Measurements from ENCODE around the gene COMT.

Gene COMT

GRCh38 chr22:19955241-19956128 lies 13.9 kb downstream of the COMT start:
- TF ChIP-seq GATA2 (IDR thresholded peaks at IDR 0.05; ENCODE audit: low read depth, low read length) (no peak), GATA3 (IDR thresholded peaks at IDR 0.05; ENCODE audit: low read depth, low read length) (no peak)

DNA sequence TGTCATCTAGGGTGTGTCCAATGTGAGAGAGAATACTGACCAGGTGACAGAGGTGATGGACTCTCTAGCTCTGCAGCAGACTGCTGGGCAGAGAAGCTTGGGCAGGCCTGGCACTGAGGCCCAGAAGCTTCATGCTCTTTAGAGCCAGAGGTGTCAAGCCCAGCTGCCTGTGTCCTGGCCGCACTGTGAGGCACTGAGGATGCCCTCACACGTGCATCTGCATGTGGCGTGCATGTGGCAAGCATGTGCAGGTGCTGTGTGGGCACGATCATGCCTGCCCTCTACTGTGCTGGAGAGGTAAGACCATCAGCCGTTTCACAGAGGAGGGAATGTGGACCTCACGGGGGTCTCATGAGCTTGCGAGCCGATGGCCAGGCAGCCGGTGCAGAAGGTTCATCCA lies 15.9 kb downstream of the COMT start:
- TF ChIP-seq GATA2 (IDR thresholded peaks at IDR 0.05; ENCODE audit: low read depth, low read length) (no peak), GATA3 (IDR thresholded peaks at IDR 0.05; ENCODE audit: low read depth, low read length) (no peak)

GRCh38 chr22:19958083-19959042 lies 16.8 kb downstream of the COMT start:
- TF ChIP-seq GATA2 (IDR thresholded peaks at IDR 0.05; ENCODE audit: low read depth, low read length) (no peak), GATA3 (IDR thresholded peaks at IDR 0.05; ENCODE audit: low read depth, low read length) (no peak)

- TF ChIP-seq GATA3 (IDR thresholded peaks at IDR 0.05; ENCODE audit: low read depth, low read length) (no peak), GATA2 (IDR thresholded peaks at IDR 0.05; ENCODE audit: low read depth, low read length) (no peak)
Observed at GRCh38 chr22:19959043-19959586, 17.5 kb downstream of the COMT start.

DNA sequence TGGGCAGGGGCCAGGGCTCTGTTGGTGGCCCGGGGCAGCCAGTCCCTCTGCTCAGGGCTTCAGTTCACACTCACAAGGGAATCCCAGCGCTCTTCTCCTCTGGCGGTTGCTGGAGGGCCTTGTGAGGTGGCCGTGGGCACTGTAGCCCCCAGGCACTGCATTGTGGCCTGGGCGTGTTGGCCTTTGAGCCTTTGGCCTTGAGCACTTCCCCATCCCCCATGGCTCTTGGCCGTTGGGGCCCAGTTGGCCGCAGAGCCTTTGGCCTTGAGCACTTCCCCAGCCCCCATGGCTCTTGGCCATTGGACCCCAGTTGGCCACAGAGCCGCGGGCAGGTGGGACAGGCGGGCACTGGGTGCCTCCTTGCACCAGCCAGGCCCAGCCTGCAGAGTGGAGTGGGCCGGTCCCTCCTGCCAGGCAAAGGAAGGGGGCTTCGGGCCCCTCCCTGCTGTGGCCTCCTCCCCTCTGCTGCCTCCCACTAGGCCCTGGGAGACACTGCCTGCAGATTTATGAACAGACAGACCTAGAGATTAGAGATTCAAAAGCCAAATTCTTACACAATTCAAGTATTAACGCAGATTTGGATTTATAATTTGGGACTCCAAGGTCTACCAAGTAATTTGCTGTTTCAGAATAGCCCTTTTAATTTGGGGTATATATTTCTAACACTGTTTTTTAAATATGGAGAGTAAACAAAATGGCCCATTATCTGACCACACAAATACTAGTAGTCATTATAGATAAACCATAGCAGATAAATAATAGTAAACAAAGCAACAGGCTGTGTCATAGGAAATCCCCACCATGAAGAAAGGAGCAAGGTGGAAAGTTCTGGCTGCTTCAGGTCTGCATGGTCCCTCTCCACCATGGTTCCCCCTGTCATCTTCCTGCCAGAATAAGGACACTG lies 18.3 kb downstream of the COMT start:
- TF ChIP-seq GATA2 (IDR thresholded peaks at IDR 0.05; ENCODE audit: low read depth, low read length) = no peak
- TF ChIP-seq GATA3 (IDR thresholded peaks at IDR 0.05; ENCODE audit: low read depth, low read length) = no peak

DNA sequence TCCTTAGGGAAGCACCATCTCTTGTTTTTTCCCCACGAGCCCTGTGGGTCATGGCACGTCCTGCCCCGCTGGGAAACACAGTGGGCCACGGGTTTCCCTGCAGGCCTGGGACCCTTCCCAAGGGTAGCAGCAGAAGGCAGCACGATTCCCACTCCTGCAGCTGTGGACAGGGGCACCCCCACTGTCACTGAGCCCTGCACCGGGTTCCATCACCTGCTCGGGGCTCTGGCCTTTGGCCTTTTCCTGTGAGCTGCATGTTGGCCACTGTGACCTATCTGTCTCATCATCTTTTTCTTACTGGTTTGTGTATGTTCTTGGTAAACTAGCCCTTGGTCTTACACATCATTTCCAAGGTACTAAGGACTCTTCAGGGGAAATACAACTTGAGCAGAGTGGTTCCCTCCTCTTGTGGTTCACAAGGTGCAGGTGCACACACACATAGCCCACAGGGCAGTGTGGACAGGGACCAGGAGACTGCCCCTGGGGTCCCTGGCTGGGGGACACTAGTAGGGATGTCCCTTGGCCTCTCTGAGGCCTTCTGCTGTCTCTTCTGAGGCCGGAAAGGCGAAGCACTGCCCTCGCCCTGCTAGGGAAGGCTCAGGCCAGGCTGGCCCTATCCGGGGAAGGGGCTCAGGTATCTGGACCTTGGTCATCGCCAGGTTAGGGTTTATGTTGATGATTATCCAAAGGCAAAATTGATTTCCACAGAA lies 19.1 kb downstream of the COMT start:
- no peak for TF ChIP-seq GATA3 (IDR thresholded peaks at IDR 0.05; ENCODE audit: low read depth, low read length)
- TF ChIP-seq GATA2 (IDR thresholded peaks at IDR 0.05; ENCODE audit: low read depth, low read length) = no peak

- no peak for TF ChIP-seq GATA2 (IDR thresholded peaks at IDR 0.05; ENCODE audit: low read depth, low read length)
- no peak for TF ChIP-seq GATA3 (IDR thresholded peaks at IDR 0.05; ENCODE audit: low read depth, low read length)
Observed at GRCh38 chr22:19961201-19961580, 19.6 kb downstream of the COMT start.

DNA sequence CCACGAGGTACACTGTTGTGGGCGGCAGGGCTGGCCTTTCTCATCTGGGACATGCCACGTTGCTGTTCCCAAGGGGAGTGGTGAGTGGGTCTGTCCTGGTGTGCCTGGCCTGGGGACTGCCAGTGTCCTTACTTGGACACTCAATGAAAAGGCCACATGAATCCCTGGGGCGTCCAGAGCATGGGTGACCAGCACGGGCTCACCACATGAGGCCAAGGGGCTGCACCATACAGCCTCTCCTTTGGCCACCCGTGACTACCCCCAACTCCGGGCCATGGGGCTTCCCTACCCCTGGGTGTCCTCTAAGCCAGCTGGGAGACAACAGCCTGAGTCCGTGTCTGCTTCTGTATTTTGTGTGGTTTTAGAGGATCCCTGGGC lies 20.3 kb downstream of the COMT start:
- TF ChIP-seq GATA3 (IDR thresholded peaks at IDR 0.05; ENCODE audit: low read depth, low read length) (no peak), GATA2 (IDR thresholded peaks at IDR 0.05; ENCODE audit: low read depth, low read length) (no peak)

DNA sequence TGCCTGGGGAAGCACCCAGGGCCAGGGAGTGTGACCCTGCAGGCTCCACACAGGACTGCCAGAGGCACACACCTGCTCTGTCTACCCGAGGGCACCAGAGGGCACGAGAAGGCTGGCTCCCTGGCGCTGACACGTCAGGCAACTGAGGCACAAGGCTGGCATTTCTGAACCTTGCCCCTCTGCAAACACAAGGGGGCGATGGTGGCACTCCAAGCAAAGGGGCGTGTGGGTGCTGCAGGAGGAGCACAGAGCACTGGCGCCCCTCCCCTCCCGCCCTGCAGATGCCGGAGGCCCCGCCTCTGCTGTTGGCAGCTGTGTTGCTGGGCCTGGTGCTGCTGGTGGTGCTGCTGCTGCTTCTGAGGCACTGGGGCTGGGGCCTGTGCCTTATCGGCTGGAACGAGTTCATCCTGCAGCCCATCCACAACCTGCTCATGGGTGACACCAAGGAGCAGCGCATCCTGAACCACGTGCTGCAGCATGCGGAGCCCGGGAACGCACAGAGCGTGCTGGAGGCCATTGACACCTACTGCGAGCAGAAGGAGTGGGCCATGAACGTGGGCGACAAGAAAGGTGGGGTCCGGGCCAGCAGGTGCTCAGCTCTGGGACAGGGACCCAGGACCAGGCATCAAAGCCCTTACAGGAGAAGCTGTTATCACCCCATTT lies 20.8 kb downstream of the COMT start:
- no peak for TF ChIP-seq GATA3 (IDR thresholded peaks at IDR 0.05; ENCODE audit: low read depth, low read length)
- no peak for TF ChIP-seq GATA2 (IDR thresholded peaks at IDR 0.05; ENCODE audit: low read depth, low read length)

DNA sequence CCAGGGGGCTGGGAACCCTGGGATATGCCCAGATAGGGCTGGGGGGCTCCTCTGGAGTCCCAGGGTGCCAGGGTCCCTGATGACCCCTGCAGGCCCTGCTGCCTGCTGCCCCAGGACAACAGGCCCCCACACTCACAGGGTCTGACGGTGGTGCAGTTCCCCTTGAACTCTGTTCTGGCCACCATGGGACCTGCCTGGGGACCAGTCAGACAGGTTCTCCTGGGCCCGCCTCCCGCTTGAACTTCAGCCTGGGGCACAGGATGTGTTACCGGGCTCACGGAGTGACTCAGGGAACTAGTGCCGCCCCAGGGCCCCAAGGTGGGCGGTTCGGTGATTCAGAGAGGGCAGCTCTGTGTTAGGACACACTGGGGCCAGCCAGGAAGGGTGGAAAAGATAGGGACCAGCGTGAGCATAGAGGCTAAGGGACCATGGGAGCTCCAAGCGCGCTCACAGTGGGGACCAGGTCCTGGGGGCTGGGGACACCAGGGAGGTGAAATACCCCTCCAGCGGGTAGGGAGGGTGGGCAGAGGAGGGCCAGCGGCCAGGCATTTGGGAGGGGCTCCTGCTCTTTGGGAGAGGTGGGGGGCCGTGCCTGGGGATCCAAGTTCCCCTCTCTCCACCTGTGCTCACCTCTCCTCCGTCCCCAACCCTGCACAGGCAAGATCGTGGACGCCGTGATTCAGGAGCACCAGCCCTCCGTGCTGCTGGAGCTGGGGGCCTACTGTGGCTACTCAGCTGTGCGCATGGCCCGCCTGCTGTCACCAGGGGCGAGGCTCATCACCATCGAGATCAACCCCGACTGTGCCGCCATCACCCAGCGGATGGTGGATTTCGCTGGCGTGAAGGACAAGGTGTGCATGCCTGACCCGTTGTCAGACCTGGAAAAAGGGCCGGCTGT lies 21.6 kb downstream of the COMT start:
- TF ChIP-seq GATA3 (IDR thresholded peaks at IDR 0.05; ENCODE audit: low read depth, low read length) (no peak), GATA2 (IDR thresholded peaks at IDR 0.05; ENCODE audit: low read depth, low read length) (no peak)

- TF ChIP-seq GATA2 (IDR thresholded peaks at IDR 0.05; ENCODE audit: low read depth, low read length) (no peak), GATA3 (IDR thresholded peaks at IDR 0.05; ENCODE audit: low read depth, low read length) (no peak)
Observed at GRCh38 chr22:19963863-19964642, 22.5 kb downstream of the COMT start.
